GM15510 (cell line): ENCODE data around the gene YOD1.

ENCODE experiments used
- POLR2A ChIP-seq: IDR thresholded peaks from 3 replicates; pipeline ENCODE4 v1.6.1; 2011; ENCODE audit warnings: borderline replicate concordance; ENCODE audit not compliant: insufficient read length; ENCODE audit errors: extremely low read depth

Gene YOD1

GRCh38 chr1:207027921-207028320 is 23.1 kb downstream of the YOD1 start:
- TF ChIP-seq POLR2A = no peak

- no peak for TF ChIP-seq POLR2A
These were observed 23.7 kb downstream of the YOD1 start for GRCh38 chr1:207027206-207027777.

- TF ChIP-seq POLR2A = no peak
These were observed 24.9 kb downstream of the YOD1 start for GRCh38 chr1:207026104-207026534.

GRCh38 chr1:207025146-207025880 is 25.7 kb downstream of the YOD1 start:
- no peak for TF ChIP-seq POLR2A

GRCh38 chr1:207024202-207025145 is 26.5 kb downstream of the YOD1 start:
- TF ChIP-seq POLR2A = no peak

- no peak for TF ChIP-seq POLR2A
These were observed 27.9 kb downstream of the YOD1 start for GRCh38 chr1:207022996-207023679.

GRCh38 chr1:207021876-207022596 is 29.0 kb downstream of the YOD1 start:
- TF ChIP-seq POLR2A = no peak

DNA sequence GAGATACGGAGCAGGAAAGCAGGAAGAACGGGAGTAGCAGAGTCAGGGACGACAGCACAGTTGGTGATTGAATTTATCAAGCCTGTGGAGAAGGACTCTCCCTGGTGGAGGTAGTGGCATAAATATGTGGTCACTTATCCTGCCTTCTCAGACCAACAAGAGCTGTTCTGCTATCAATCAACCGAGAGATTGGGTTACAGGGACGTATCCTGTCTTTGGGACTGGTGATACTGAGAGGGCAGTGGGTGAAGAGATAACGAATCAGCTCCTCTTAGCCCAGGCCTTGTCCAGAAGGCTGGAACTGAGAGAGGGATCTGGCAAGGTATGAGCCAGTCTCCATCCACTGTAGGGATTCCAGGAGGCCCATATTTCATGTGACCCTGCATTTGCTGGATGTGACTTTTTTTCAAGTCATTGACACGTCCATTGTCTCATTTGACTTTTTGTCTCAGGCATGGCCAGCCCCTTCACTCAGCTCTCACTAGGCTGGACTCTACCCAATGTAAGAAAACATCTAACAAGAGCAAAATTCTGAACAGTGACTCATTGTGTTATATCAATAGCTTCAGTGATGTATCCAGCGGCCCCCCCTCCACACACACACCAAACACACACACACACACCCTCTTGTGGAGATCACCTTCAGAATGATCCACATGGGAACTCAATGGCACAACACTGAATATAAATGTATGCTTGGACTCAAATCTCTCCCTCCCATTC is 29.7 kb downstream of the YOD1 start:
- TF ChIP-seq POLR2A = no peak

DNA sequence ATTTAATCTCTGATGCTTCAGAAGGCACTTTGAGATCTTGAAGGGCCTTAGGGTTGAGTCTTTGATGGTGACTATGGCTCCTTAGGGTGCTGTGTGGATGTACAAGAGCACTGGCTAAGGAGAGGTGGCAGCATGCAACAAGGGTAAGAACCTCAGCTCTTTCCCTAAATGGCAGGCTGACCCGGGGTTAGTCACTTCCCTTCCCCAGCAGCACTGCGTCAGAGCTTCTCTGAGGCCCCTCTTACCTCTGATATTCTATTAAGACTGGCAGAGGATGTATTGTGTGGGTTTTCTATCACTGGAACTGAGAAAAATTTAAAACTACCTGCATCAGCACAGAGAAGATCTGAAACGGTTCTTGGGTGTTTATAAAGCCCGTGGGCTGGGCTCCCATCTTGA is 30.3 kb downstream of the YOD1 start:
- no peak for TF ChIP-seq POLR2A

GRCh38 chr1:207020065-207020708 is 30.8 kb downstream of the YOD1 start:
- no peak for TF ChIP-seq POLR2A

- TF ChIP-seq POLR2A = no peak
These were observed 31.3 kb downstream of the YOD1 start for GRCh38 chr1:207019661-207020060.

DNA sequence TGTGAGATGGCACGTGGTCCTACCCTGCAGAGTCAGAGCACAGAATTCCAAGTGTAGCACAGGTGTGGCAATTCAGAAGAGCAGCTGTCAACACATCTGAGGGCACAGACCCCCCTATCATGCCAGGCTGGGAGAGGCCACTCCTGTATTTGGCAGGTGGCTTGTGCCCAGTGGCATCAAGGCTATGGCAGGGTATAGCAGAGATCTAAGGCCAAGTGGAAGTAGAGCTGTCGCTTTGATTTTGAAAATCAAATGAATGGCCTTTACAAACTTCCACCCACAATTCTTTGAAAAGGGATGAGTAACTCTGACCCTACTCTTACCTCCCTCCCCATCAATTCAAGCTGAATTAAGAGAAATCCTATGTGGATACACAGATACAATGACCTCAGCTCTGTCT is 31.8 kb downstream of the YOD1 start:
- TF ChIP-seq POLR2A = no peak

DNA sequence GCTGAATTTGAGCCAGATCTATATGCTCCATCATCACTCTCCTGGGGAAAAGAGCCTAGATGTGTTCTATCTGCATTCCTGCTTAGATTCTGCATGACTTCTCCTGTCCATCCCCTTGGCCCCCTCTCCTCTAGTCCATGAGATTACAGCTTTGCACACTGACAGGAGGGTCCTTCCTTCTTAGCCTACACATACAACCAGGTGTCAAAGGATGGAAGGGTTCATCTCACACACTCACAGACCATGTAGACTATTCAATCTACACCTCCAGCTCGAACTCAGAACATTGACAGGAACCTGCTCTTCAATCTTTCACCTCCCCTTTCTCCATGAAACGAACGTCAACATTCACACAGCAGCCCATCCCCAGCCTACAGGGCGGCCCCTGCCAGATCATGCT is 32.3 kb downstream of the YOD1 start:
- no peak for TF ChIP-seq POLR2A

GRCh38 chr1:207017615-207018559 is 33.1 kb downstream of the YOD1 start:
- TF ChIP-seq POLR2A = no peak
